HEK293T (cell line): ENCODE measurements around the gene STX16.

Experiments
- CTCF ChIA-PET: fragments of 350-600 bp; formaldehyde crosslinking; extraction: SDS; loops from one replicate; lab custom pipeline; 2021; ENCODE audit warnings: antibody characterized with exemption, inconsistent platforms; lab: Yijun Ruan, JAX
- POLR2A ChIA-PET: fragments of 350-600 bp; formaldehyde crosslinking; extraction: SDS; loops from one replicate; lab custom pipeline; 2020; ENCODE audit warnings: antibody characterized with exemption, inconsistent platforms; lab: Yijun Ruan, JAX
- DNase-seq: peaks from one replicate; pipeline ENCODE4 v3.0.0; 2012; ENCODE audit warnings: mixed read lengths; ENCODE audit errors: extremely low spot score
- ARNT ChIP-seq: fragments of 450-650 bp; IDR thresholded peaks from 2 replicates; pipeline ENCODE4 v1.6.1; 2017; ENCODE audit warnings: mild to moderate bottlenecking
- BHLHE40 ChIP-seq: fragments of 450-650 bp; IDR thresholded peaks from 2 replicates; pipeline ENCODE4 v1.6.1; 2016; ENCODE audit warnings: mild to moderate bottlenecking, moderate library complexity, borderline replicate concordance
- CTBP1 ChIP-seq: fragments of 450-650 bp; IDR thresholded peaks from 2 replicates; pipeline ENCODE4 v1.6.1; 2016; ENCODE audit warnings: borderline replicate concordance
- ELF4 ChIP-seq: fragments of 450-650 bp; IDR thresholded peaks from 2 replicates; pipeline ENCODE4 v1.6.1; 2017; ENCODE audit warnings: antibody characterized with exemption
- FOXA1 ChIP-seq: fragments of 450-650 bp; IDR thresholded peaks from 2 replicates; pipeline ENCODE4 v1.6.1; 2016; ENCODE audit warnings: mild to moderate bottlenecking
- FOXK2 ChIP-seq: fragments of 450-650 bp; IDR thresholded peaks from 2 replicates; pipeline ENCODE4 v1.6.1; 2016; ENCODE audit warnings: mild to moderate bottlenecking
- FOXM1 ChIP-seq: fragments of 450-650 bp; IDR thresholded peaks from 2 replicates; pipeline ENCODE4 v1.6.1; 2017; ENCODE audit warnings: mild to moderate bottlenecking, borderline replicate concordance
- HDGF ChIP-seq: fragments of 450-650 bp; IDR thresholded peaks from 2 replicates; pipeline ENCODE4 v1.6.1; 2017; ENCODE audit warnings: antibody characterized with exemption, borderline replicate concordance
- L3MBTL2 ChIP-seq: fragments of 450-650 bp; conservative IDR thresholded peaks from 2 replicates; pipeline ENCODE4 v1.6.1; 2016; ENCODE audit warnings: mild to moderate bottlenecking
- LEF1 ChIP-seq: fragments of 450-650 bp; IDR thresholded peaks from 2 replicates; pipeline ENCODE4 v1.6.1; 2017; ENCODE audit warnings: mild to moderate bottlenecking, borderline replicate concordance
- NFRKB ChIP-seq: fragments of 450-650 bp; IDR thresholded peaks from 2 replicates; pipeline ENCODE4 v1.6.1; 2016; ENCODE audit warnings: mild to moderate bottlenecking, moderate library complexity
- SP1 ChIP-seq: fragments of 450-650 bp; IDR thresholded peaks from 2 replicates; pipeline ENCODE4 v1.6.1; 2017
- SUZ12 ChIP-seq: fragments of 450-650 bp; IDR thresholded peaks from 2 replicates; pipeline ENCODE4 v1.6.1; 2016; ENCODE audit warnings: mild to moderate bottlenecking
- TARDBP ChIP-seq: fragments of 450-650 bp; IDR thresholded peaks from 2 replicates; pipeline ENCODE4 v1.6.1; 2016
- ZNF384 ChIP-seq: fragments of 450-650 bp; IDR thresholded peaks from 2 replicates; pipeline ENCODE4 v1.6.1; 2016
- TF ChIP-seq, protein P1 (sequence below): fragments of 450-650 bp; IDR thresholded peaks from 2 replicates; pipeline ENCODE4 v1.6.1; 2016

The STX16 gene

GRCh38 chr20:58690396-58691135, 39.5 kb downstream of the STX16 start:
- CTCF ChIA-PET = interaction anchor here (0.6 kb wide), 1 partner anchor 1253 kb away, joined by 3 read pairs; no protein-coding TSS in a partner anchor
- POLR2A ChIA-PET = no interaction called here

GRCh38 chr20:58691773-58692578, 40.9 kb downstream of the STX16 start:
- POLR2A ChIA-PET = no interaction called here
- TF ChIP-seq TARDBP (no peak), ARNT (no peak), L3MBTL2 (no peak), FOXM1 (no peak), NFRKB (no peak), FOXA1 (no peak), CTBP1 (no peak), BHLHE40 (no peak), SUZ12 (no peak), FOXK2 (no peak), LEF1 (no peak), SP1 (no peak), ZNF384 (no peak), ELF4 (no peak), HDGF (no peak)
- TF ChIP-seq, protein P1, sequence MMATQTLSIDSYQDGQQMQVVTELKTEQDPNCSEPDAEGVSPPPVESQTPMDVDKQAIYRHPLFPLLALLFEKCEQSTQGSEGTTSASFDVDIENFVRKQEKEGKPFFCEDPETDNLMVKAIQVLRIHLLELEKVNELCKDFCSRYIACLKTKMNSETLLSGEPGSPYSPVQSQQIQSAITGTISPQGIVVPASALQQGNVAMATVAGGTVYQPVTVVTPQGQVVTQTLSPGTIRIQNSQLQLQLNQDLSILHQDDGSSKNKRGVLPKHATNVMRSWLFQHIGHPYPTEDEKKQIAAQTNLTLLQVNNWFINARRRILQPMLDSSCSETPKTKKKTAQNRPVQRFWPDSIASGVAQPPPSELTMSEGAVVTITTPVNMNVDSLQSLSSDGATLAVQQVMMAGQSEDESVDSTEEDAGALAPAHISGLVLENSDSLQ = no peak
- no peak for DNase-seq
- CTCF ChIA-PET = no interaction called here

More at GRCh38 chr20:58690396-58691135, 39.5 kb downstream of the STX16 start:
- no peak for TF ChIP-seq SUZ12
- TF ChIP-seq CTBP1 = no peak
- TF ChIP-seq, protein P1 = no peak
- no peak for TF ChIP-seq NFRKB
- no peak for DNase-seq

DNA sequence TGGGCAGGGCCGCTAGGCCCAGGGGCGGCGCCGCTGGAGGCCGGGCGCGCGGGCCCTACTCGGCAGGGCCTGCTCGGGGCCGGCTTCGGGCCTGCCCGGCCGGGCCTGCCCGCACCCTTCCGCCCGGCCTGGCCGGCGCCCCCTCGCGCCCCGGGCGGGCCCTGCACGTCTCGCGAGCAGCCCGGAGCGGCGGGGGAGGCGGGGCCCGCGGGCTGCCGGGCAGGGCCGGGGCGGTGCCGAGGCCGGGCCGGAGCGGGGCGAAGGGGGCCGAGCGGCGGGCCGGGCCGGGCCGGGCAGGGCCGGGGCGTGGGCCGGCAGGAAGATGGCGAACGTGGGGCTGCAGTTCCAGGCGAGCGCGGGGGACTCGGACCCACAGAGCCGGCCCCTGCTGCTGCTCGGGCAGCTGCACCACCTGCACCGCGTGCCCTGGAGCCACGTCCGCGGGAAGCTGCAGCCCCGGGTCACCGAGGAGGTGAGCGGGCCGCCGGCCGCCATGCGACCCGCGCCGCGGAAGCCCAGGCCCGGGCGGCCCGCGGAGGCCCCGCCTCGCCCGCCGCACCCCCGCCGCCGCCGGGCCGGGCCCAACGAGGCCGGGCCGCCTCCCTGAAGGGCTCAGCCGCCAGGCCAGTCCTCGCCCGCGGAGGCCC, 41.6 kb downstream of the STX16 start, which contains the start of gene NPEPL1:
NPEPL1 (plus strand) TSS at position 222 of the 647 bp plus-strand sequence; CDS start at position 323, 101 bp downstream.
- ChIA-PET CTCF (no interaction called here), POLR2A (no interaction called here)
- TF ChIP-seq HDGF (no peak), CTBP1 (no peak), SP1 (no peak), ELF4 (no peak), LEF1 (no peak), L3MBTL2 (no peak), TARDBP (no peak), ARNT (no peak), ZNF384 (no peak)
- DNase-seq = no peak

DNA sequence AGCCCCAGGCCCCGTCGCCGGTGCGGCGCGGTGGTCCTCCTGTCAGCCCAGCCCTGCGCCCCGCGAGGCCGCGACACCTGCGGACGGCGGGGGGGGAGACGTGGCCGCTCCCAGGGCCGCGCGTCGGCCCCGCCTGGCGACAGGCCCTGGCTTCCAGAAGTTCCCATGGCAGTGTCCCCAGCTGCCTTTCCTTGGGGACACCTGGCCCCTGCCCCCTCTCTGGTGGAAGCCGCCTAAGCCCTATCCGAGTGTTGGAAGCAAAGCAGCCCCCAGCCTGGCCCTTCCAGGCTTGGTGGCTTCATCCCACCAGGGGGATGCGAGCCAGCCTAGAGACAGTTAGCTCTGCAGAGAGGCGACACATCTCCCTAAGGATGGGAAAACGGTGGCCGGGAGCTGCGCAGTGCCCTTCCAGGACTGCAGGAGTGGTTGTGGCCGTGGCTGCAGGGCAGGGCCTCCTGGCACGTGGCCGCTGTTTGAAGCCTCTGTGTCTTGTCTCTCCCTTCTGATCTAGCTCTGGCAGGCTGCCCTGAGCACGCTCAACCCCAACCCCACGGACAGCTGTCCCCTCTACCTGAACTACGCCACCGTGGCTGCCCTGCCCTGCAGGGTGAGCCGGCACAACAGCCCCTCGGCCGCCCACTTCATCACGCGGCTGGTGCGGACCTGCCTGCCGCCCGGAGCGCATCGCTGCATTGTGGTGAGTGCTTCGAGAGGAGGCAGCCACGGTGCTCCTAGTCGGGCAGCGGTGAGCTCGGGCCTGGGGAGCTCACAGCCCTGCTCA, 42.3 kb downstream of the STX16 start:
- CTCF ChIA-PET = no interaction called here
- DNase-seq = no peak
- POLR2A ChIA-PET = no interaction called here
- TF ChIP-seq FOXA1 (no peak), FOXK2 (no peak), ARNT (no peak), HDGF (no peak), BHLHE40 (no peak), SUZ12 (no peak), ZNF384 (no peak), CTBP1 (no peak), FOXM1 (no peak), SP1 (no peak), L3MBTL2 (no peak), ELF4 (no peak), LEF1 (no peak), TARDBP (no peak), NFRKB (no peak)
- TF ChIP-seq, protein P1 = no peak
